ENCODE data around the gene MICB. TPM values are rescaled to one million over a fixed set of nuclear protein-coding genes. Genes with fewer than 3 reads are reported as not detected.

Gene MICB
- total RNA-seq, 1 donor from 2014 or later = 14.5 TPM

DNA sequence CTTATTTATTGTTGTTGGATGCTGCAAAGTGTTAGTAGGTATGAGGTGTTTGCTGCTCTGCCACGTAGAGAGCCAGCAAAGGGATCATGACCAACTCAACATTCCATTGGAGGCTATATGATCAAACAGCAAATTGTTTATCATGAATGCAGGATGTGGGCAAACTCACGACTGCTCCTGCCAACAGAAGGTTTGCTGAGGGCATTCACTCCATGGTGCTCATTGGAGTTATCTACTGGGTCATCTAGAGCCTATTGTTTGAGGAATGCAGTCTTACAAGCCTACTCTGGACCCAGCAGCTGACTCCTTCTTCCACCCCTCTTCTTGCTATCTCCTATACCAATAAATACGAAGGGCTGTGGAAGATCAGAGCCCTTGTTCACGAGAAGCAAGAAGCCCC lies 12.1 kb downstream of the MICB start:
- DNase-seq = no peak

DNA sequence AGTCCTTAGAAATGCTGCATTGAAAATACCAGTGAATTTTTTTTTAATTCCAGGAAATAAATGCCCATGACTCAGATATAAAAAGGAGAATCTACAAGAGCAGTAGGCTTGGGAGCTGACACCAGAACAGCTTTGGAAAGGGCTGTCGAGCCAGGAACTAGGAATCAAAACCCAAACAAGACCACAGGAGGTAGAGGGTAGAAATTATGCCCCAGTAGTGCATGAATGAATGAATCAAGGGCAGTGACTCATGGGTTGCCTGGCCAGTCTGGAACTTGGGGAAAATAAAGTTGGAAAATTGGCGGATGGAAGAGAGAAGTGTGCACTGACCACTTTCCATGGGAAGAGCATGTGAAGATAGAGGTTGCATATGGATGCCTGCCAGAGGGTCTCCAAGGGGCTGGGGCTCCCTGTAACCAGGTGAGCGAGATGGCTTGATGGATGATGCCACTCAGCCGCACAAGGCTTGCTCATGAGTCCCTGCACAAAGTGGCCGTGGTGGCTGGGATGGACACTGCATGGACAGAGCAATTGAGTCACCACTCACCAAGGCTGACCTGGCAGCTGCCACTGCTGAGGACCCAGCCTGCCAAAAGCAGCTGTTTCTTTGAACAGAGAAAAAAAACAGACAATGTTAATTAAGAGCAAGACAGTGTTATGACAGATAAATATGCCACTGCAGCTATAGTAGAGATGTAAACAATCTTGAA lies 15.7 kb downstream of the MICB start:
- no peak for DNase-seq

DNA sequence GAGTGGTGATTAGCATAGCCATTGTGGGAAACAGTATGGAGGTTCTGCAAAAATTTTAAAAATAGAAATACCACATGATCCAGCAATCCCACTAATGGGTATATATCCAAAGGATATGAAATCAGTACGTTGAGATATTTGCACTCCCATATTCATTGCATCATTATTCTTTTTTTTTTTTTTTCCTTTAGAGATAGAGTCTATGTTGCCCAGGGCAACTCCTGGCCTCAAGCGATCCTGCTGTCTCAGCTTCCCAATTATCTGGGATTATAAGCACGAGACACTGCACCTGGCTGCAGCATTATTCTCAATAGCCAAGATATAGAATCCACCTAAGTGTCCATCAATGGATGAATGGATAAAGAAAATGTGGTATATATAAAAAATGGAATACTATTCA lies 23.9 kb downstream of the MICB start:
- DNase-seq = no peak

GRCh38 chr6:31525553-31525931 lies 27.6 kb downstream of the MICB start:
- no peak for DNase-seq

- DNase-seq = peak; percentile 86
Observed at GRCh38 chr6:31525932-31526591, 28.1 kb downstream of the MICB start.

- no peak for DNase-seq
Observed at GRCh38 chr6:31528307-31528777, 30.4 kb downstream of the MICB start.

GRCh38 chr6:31528821-31529328 lies 30.9 kb downstream of the MICB start, which contains the start of gene MCCD1:
MCCD1 (plus strand) TSS chr6:31528962; CDS start chr6:31529015, 53 bp downstream.
- DNase-seq = no peak

DNA sequence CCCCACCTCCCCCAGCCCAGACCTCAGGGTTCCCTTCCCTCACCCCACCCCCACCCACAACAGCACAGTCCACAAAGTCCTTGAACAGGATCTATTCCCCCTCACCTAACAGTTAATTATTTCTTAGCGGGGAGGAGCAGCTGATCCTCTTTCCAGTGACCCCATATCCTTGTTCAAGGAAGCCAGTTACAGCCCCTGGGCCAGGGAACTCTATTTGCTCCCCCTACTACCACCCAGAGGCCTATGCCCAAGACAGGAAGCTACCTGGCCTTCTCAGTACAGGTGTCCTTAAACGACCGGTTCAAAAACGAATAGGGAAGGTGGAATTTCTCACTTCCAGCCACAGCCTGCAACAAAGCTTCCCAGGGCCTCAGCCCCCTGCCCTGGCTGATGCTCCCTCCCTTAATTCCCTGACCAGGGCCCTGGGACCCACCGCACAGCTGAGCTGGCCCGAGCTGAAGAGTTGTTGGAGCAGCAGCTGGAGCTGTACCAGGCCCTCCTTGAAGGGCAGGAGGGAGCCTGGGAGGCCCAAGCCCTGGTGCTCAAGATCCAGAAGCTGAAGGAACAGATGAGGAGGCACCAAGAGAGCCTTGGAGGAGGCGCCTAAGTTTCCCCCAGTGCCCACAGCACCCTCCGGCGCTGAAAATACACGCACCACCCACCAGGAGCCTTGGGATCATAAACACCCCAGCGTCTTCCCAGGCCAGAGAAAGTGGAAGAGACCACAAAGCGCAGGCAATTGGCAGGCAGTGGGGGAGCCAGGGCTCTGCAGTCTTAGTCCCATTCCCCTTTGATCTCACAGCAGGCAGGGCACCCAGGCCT lies 31.6 kb downstream of the MICB start:
- no peak for DNase-seq

- DNase-seq = no peak
Observed at GRCh38 chr6:31530659-31531058, 32.7 kb downstream of the MICB start.

DNA sequence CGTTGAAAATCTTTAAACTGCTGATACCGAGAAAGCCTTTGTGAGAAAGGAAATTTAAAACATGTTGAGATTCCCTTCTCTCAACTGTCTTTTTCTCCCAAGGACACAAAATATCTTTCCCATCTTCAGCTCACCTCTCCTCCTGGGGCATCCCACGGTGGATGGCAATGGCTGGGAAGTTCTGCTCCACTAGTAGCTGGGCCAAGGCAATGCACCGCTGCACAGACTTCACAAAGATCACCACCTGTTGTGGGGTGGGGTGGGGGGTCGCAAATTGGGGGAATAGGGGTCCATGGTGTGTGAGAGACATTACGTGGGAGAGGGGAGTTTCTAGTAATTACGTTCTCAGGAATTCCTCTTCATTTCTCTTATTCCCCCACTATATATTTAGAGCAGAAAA lies 33.2 kb downstream of the MICB start:
- no peak for DNase-seq

GRCh38 chr6:31531771-31532643 lies 34.1 kb downstream of the MICB start:
- no peak for DNase-seq

DNA sequence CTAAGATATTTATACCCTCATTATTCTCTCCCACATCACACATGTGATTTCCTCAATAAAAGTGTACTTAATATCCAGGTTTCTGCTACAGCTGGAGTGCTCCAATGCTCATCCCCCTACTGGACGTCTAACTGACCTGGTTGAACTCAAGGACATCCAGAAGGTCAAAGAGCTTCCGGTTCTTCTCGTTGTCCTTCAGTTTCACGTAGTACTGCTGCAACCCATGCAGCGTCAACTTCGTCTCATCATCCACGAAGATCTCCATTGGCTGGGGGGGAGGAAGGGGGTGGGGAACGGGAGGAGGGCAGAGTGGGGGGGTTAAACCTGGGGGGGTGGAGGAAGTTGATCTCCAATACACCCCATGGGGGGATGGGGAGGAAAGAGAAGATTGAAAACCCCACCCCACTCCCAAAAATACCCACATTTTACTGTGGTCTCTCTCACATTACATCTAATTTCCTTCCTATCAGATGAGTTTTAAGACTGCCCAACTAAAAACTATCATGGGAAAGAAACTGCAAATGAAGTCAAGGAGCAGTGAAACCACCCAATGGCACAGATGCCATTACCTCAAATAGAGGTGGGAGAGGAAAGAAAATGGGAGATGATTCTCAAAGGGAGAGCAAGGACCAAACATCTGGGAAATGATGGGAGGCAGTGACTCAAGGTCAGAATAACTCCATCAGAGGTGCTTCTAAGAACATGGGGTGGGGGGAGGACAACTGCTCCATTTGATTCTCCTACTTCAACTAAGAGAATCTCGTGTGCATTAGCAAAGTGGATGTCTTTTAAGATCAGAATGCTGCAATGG lies 34.9 kb downstream of the MICB start:
- DNase-seq = no peak

GRCh38 chr6:31533455-31533841 lies 35.5 kb downstream of the MICB start:
- DNase-seq = no peak

DNA sequence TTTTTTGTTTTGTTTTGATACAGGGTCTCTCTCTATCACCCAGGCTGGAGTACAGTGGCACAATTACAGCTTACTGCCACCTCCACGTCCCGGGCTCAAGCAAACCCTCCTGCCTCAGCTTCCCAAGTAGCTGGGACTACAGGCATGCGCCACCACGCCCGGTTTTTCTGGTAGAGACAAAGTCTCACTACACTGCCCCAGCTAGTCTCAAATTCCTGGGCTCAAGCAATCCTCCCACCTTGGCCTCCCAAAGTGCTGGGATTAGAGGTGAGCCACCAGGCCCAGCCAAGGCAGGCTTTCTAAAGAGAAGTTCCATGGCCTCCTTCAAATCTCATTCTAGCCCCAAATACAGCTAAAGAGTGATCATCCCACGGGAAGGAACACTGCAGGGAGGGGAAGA lies 36.1 kb downstream of the MICB start:
- no peak for DNase-seq

DNA sequence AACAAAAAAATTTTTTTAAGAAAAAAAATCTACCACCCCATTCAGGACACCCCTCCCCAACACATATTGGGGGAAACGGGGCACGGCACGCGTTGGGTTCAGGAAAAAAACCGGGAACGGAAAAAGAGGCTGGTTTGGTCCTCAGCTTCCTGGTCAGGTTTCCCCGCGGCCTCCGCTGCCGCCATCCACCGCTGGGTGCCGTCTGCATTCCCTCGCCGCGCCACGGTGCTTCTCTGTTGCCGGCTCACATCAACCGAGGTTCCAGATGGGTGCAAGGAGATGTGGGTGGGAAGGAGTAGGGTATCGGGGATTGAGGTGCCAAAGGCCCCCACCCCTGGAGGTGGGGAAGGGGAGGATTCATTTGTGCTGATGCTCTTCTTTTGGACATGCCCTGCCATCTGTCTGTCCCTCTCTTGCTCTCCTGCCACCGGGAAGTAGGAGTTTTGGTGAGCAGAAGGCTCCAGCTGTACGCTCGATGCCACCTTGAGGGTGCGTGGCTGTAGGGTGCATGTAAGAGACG lies 36.6 kb downstream of the MICB start:
- DNase-seq = no peak

DNA sequence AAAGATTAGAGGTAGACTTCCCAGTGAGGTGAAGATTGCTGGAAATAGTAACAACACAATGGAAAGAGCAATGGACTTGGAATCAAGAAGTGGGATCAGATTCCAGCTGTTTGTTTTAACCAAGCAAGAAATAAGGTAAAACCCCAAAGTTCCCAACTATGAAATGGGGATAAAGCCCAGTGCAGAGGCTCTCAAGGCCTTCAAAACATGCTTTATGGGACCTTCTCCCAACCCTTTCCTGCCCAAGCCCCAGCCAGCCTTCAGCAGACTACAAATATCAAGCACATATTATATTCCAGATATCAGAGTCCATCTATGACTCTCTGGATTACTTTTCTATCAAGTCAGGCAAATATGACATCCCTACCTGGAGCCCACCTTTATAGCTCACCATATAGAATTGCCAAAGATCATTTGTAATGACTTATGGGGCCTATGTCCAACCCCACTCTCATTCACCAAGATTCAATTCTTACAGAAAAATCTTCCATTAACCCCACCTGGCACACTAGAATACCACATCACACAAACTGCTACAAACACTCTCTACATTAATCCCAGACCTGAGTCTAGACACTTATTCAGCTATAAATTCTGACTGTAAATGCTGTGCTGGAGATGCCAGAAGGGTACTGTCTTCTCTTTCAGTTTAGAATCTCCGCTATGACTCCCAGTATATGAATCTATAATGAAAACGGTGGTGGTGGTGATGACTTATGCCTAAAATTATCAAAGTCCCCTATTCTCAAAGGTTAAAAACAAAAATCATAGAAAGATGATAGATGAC lies 37.8 kb downstream of the MICB start:
- DNase-seq = no peak

DNA sequence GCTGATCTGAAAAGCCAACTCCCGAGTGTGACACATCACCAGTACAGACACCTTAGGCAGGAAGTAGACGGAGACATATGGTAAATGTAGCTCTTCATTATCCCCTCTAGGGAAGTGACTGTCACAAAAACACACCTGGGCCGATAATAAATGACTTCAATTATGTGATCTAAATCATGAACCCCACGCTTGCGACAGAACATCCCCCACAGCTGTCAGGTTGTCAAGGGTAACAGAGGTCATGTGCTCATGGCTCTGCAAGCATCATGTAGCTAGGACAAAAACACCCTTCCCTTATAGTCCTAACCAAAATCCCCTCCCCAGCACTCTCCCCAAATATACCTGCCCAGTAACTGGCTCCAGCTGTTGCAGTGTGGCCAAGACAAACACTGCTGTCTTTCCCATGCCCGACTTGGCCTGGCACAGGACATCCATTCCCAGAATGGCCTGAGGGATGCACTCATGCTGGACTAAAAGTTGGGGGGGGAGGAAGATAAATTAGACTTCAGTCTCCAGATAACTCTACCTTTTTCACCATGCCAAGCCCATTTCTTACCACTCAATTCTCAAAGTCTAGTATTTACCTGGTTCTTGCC lies 41.0 kb downstream of the MICB start:
- DNase-seq = no peak

- no peak for DNase-seq
Observed at GRCh38 chr6:31540640-31541039, 42.7 kb downstream of the MICB start.

GRCh38 chr6:31541059-31541657 lies 43.2 kb downstream of the MICB start:
- DNase-seq = peak; percentile 63
